NCI-H187 (cell line): ENCODE measurements around the gene RYK.
"Not testable (repeated sequence)": the region's sequence is repeated elsewhere in the genome, so short reads cannot be mapped to it uniquely, and the experiment has no call there.

Source experiments
- DNase-seq, 2 experiments: peaks; one replicate each; lab custom pipeline; 2025; lab: John Stamatoyannopoulos, UW

Gene RYK

DNA sequence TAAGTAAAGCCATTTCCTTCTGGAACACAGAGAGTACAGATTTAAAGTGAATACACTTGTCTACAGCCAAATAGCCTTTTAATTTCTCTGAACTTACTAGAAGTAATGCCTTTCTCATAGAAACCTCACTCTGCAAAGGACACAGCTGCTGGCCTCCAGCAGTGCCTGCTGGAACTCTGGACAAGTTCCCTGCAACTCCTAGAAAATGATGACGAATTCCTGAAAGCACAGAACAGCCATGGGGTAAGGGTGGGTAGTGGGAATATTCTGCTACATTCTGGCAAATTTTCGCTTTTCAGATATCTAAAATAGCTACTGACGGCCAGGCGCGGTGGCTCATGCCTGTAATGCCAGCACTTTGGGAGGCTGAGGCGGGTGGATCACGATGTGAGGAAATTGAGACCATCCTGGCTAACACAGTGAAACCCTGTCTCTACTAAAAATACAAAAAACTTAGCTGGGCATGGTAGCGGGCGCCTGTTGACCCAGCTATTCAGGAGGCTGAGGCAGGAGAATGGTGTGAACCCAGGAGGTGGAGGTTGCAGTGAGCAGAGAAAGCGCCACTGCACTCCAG lies 34.4 kb downstream of the RYK start:
- DNase-seq, result no peak

DNA sequence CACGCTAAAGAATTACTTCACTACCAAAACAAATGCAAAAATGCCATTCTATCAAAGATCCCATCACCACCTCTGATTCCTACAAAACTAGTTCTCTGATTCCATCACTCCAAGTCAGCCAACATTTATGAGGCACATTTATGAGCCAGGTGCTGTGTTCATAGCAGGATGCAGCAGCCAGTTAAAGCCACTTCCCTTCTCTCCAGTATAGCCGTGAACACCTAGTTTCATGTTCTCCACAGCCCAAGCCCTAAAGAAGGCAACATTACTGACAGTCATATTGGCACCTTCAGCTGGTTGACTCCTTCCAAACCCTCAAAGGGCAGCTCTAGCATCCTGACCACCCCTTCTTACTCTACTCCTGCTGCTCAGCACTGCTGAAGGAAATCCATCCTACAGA lies 36.4 kb downstream of the RYK start:
- no peak for DNase-seq

DNA sequence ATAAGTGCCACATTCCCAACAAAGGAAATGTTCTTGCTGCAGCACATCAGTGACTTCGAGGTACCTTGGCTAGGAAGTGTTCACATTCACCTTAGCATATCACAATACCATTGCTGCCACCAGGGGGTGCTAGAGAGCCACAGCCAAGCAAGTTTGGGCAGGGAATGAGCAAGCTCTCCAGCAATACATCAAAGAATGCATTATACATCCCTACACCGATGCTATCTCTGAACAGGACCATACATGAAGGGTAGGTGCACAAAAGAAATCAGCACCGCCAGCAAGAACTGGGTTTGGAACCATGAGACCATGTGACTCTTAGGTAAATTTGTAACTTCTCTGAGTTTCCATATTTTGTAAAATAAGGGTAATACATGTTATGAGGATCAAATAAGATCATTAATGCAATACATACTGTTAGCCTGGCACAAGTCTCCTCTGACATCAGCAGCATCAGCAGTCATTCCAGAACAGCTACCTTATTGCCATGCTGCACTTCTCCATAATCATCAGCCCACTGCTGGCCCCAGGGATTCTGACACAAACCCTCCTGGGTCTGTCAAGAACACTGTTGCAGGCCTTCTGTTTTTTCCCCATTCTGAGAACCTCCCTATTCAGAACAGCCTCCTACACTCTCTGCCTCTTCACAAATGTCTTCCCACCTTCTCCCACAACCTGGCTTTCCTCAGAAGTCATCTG lies 37.5 kb downstream of the RYK start:
- DNase-seq, result peak; percentile 17 to 40

DNA sequence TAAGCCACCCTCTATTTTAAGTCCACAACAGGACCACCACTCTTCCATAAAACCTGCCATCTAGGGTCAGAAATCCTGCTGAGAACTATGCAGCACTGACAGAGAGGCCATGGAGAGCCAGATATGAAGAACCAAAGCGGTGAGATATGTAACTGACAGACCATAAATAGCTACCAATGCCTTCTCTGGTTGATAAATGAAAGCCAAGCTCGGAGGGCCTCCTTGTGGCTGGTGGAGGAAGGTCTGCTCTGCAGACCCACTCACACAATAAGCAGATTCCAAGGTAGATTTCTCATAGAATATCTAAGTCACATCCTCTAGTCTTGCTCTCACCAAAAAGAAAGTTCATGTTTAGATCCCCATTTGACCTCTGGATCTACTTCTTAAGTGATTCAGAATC lies 38.9 kb downstream of the RYK start:
- no peak for DNase-seq

DNA sequence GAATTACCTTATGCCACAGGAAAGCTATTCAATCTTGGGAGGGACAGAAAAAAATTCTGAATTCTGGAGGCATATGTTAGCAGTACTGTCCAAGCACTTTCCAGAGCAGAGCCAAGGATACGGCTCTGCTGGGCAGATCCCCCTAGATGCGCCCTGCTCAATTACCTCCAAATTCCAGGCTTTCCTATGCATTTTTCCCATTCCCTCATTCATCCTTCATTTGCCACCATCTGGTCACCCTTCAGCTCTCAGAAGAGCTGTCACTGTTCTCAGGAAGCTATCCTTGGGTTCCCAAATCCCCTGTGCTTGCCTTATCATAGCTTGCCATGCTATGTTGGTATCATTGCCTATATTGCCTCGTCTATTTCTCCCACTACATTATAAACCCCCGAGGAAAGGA lies 45.2 kb downstream of the RYK start:
- no peak for DNase-seq

DNA sequence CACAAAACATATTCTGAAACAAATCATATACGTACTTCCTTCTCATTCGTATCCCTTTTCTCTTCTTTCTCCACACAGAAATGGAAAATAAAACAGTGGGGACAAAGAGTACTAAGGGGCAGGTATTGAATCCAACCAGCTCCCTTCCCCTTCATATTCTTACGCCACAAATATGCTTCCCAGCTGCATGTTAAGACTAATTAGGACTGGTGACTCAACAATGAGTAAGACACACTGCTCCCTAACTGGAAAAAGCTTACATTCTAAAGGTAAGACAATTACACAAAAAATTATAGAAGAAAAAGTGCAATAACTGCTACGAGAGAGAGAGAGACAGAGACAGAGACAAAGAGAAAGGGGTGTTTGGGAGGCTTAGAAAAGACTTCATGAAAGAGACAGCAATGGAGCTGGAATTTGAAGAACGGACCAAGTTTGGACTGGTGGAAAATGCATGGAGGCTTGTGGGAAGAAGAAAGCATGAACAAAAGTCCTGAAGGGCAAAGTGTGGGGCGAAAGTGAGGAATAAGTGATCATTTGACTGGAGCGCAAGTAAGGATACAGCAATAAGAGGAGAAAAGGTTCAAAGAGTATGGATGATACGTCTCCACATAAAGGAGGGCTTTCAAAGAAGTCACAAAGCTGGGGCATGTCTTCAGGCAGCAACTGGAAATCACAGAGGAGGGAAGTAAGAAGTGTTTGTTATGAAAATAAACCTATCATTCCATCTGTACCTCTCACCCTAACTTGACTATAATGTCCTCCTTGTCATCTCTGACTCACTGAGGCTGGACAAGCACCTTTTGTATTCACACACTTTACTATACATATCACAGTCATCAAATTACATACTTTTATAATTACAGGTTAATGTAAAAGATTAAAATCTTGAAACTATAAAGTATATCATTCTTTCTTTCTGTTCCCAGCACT lies 49.2 kb downstream of the RYK start:
- DNase-seq, result no peak

DNA sequence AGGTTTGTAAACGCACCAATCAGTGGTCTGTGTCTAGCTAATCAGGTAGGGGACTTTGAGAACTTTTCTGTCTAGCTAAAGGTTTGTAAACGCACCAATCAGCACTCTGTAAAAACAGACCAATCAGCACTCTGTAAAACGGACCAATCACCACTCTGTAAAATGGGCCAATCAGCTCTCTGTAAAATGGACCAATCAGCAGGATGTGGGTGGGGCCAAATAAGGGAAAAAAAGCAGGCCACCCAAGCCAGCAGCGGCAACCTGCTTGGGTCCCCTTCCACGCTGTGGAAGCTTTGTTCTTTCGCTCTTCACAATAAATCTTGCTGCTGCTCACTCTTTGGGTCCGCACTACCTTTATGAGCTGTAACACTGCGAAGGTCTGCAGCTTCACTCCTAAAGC lies 50.8 kb downstream of the RYK start:
- not testable (repeated sequence) for DNase-seq

DNA sequence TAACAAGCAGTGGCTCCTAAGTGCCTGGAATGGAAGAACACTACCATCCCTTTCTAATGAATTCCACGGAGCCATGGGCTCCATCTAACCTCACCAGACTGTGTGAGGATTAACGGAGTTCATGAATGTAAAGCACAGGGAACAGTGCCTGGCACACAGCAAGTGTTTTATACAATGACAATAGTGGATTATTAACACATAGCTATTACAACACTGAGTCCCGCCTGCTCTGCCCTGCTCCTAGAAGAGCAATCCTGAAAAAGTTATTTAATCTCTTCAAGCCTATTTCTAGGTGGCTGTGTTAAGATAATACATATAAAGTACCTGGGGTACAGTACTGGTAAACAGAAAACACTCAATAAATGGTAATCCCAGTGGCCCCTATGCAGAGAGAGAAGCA lies 51.4 kb downstream of the RYK start:
- DNase-seq, result no peak

DNA sequence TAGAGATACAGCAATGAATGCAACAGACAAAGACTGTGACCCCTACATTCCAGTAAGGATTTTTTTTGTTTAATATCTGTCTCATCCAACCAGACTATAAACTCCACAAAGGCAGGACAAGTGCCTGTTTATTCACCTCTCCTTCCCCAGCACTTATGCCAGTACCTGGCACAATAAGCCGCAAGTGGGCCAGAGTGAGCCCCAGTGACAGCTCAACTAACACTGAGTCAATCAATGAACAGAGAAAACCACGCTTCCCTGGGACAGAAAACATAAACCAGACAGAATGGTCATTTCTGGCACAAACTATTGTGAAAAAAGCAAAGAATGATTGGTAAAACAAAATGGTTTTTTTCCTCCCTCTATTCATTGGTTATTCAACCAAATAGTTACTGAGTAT lies 52.2 kb downstream of the RYK start:
- DNase-seq, result no peak

DNA sequence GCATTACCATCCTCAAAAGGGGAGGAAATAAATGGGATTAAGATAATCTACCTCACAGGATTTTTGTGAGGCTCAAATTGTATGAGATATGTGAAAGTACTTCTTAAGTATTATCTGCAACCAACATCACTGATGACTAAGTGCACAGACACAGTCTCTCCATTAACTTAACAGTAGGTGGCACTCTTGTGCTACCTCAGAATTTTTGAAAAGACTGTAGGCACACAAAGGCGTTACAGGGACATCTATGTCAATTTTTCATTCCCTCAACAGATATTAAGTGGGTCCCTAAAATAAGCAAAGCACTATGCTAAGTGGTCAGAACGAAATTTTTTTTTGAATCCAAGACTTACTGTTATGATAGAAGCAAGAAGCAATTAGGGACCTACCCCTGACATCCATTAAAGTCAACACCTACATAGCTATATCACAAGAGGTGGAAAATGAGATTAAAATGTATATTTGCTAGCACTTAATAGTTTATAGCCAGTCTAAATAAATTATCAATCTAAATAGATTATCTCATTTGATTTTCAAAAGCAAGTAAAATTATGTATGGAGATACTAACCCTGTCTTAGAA lies 52.9 kb downstream of the RYK start:
- DNase-seq, result no peak

DNA sequence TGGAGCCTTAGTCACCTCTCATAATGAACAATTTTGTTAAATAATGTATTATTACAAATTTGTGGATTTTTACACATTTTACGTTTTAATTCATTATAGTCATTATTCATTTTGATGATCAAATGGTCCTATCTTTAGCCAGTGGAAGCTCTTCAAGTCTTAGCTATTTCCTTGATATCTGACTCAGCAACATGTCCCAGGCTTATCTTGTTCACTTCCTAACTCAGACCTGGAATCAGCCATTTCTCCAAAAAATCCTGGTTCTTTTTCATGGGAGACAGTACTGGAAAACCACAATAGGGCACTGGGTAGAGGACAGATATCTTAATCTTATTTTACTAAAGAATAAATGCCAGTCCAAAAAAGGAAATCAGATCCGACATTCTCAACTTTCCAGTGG lies 56.4 kb downstream of the RYK start:
- no peak for DNase-seq

DNA sequence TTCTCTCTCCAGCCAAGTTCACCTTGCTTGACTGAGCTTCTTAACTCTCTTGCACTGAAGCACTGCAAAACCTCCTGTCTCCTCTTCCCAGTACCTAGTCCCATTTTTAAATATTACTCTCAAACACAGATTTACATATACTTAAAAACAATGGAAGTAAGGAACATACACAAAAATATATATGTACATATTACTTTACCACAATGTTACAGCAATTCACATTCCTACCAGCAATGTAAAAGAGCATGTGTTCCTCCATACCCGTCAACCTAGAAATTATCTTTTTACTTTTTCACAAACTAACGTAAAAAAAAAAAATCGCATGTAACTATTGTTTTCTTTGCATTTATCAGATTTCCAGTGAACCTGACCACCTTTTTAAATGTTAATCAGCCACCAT lies 60.4 kb downstream of the RYK start:
- DNase-seq, result no peak

DNA sequence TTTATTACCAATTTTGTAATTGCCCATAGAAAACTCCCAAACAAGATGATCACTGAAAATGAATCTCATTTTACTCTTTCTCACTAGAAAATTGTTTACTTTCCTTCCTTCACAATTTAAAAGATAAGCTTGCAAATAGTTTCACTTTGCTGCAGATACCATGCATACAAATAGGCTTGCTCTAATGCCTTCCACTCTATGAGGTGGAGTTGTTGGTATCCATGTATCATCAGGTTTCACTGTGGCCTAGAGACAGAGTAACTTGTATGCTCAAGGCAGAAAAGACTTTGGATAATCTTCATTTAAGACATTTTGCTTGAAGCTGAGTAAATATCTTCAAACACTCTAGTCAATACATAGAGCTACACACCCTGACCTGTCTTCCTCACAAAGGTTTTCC lies 60.8 kb downstream of the RYK start:
- no peak for DNase-seq

DNA sequence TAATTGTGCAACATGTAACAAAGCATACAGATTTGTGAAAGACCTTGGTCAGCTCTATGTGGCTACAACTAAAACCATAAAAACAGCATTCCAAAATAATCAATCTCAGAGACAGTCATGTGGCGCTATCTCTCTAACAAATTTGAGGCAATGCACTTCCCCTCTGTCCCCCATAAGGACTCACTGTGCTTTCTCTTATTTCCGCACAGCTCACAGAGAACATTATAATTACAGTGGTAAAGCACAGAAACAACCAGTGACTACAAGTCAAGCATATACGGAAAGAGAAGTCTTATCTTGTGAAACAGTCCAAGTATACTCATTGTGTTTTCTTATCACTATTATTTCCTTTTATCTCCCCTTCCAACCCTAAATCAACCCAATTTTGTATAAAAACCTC lies 64.3 kb downstream of the RYK start:
- no peak for DNase-seq

DNA sequence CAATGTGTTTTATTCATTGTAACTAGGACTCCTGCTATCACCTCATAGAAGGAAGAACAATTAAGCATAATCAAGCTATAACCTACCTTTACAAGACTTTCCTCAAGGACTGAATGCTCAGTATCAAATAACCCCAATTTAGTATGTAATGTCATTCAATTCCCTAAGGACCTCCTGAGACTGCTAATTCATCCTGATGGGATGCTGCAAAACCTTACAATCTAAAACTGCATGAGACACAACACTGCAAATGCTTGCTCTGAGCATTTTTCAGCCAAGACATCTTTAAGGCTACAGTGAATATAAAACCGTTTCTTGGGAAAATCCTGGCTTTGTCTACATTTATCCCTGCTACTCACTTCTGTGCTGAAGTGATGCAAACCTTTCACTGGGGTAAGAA lies 69.9 kb downstream of the RYK start:
- no peak for DNase-seq

DNA sequence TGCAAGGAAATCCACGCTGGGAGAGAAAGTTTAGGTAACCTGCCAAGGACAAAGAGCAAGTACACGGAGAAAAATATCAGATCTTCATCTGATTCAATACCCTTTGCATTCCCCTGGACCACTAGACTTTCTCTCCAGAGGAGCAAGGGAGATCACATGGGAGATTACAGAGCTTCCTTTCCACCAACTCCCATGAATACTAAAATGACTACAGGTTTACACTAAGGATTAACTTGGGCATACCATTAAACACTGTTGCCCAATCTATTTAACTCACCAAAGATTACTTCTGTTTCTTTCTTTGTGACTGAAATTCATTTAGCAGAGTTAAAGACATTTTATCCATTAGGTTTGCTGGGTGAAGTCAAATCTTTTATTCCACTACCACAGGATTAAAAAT lies 71.2 kb downstream of the RYK start:
- no peak for DNase-seq

DNA sequence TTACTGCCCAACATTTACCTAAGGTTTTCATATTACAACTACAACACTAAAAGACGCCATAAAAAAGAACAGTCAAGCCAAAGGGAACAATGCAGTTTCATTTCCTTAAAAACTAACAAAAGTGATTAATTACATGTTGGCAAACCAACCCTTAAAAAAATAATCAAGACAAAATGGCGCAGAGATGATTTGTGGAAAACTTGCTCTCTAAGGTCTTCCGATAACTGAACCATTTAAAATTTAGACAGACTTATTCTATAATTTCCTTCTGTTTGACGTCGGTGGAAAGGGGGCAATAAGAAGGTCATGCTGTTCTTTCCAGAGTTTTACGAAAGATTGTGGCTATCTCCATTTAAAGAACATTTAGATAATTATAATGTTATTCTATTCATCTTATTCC lies 87.6 kb downstream of the RYK start:
- DNase-seq, result no peak

DNA sequence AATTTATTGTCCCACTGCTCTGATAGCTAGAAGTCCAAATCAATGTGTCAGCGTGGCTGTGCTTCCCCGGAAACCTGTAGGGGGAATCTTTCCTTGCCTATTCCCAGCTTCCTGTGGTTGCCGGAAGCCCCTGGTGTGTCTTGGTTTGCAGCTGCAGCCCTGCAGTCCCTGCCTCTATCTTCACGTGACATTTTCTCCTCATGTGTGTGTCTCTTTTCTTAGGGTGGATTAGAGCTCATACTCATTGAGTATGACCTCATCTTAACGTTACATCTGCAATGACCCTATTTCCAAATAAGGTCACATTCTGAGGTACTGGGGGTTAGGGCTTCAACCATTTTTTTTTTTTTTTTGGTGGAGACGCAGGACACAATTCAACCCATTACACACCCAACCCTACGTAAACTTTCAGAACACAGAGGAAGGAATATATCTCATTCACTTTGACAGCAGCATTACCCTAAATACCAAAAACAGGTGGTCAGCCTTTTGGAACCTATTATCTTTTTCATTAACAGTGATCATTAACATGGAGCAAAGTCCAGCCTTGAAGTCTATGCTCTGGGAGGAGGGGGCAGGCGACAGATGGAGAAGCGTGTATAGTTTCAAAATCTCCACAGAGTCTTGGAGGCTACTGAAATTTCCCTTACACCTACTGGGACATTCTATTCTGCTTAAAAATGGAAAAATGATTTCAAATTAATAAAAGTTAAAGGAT lies 88.6 kb downstream of the RYK start:
- DNase-seq, result no peak

DNA sequence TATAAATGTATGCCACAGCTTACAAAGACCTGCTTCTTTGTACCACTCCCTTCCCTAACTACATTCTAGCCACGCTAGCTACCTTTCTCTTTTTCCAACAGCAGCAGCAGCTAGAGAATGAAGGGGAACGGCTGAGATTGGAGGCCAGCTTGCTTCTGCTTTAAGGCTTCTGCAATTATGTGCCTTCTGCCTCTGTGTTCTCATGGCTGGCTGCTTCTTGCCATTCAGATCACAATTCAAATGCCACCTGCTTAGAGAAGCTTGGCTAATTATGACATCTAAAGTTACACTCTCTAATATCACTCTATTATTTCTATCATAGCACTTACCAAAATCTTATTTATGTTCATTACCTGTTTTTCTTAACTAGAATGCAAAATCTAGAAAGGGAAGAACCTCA lies 95.2 kb downstream of the RYK start:
- DNase-seq, result no peak

DNA sequence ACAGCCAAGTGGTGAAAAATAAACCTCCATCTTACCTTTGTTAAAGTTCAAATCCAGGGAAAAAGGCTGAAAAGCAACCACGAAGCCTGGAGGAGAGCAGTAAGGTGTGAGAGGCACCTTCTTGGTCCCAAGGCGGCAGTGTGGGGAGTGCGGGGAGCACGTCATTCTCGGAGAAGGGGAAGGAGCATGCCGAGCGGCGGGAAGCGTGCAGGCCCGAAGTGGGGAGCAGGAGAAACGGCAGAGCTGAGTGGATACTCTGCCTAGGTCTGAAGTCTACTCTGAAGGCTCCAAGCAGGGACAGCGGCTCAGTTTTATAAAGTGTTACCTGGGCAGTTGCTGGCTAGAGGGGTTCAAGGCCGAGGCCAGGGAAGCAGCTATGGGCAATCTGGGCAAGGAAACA lies 96.9 kb downstream of the RYK start:
- no peak for DNase-seq

DNA sequence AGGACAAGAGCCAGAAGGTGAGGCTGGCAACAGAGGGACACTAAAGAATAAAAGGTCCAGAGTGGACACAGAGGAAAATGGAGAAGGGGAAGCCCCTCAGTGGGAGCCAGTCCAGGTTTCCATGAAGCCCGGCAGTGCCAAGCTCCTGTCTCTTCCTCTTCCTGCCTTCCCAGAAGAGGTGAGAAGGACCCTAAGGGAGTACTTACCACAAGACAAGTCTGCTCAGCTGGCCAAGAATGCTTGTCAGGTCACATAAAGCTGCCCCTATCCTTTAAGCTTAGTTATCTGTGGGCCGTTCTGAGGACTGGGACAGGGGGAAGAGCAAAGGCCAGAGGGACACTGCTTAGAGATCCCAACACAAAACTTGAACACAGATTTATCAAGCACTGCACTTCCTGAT lies 100.2 kb downstream of the RYK start:
- no peak for DNase-seq

DNA sequence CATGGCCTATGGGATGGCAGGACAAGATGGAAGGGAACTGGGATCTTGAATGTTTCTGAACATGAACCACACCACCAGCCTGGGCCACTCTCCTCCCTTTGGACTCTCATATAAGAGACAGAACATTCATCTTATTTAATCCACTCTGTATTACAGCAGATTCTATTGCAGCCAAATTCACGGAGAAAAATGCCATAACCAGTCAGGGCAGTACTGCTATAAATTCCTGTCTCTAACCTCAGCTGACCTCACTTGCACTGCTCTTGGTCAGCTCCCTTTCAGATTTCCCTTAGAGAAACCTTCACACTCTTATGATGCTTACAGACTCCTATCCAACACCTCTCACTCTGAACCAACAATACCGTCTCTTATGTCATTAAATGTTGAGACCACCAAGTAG lies 101.4 kb downstream of the RYK start:
- DNase-seq, result no peak
